Progenitor cell of endocrine pancreas (in vitro differentiated cells): ENCODE data around the gene NEUROG3. TPM values are rescaled to one million over a fixed set of nuclear protein-coding genes. Genes with fewer than 3 reads are reported as not detected.

Experiments
- DNase-seq: peaks from one replicate; pipeline ENCODE4 v3.0.0; 2021; ENCODE audit warnings: low spot score; ENCODE audit not compliant: unreplicated experiment
- H3K27ac Mint-ChIP-seq: 2 replicates; pipeline ENCODE4 v1.8.0; 2021; ENCODE audit warnings: mild to moderate bottlenecking, moderate library complexity, mixed read lengths
- H3K27me3 Mint-ChIP-seq: 2 replicates; pipeline ENCODE4 v1.8.0; 2021; ENCODE audit warnings: mixed read lengths
- H3K36me3 Mint-ChIP-seq: 2 replicates; pipeline ENCODE4 v1.8.0; 2022; ENCODE audit warnings: mixed read lengths; ENCODE audit not compliant: insufficient read depth
- H3K4me1 Mint-ChIP-seq: 2 replicates; pipeline ENCODE4 v1.8.0; 2021; ENCODE audit warnings: low read depth, mixed read lengths
- H3K4me3 Mint-ChIP-seq: 2 replicates; pipeline ENCODE4 v1.8.0; 2021; ENCODE audit warnings: low read depth, mild to moderate bottlenecking, moderate library complexity, mixed read lengths
- H3K9me3 Mint-ChIP-seq: 2 replicates; pipeline ENCODE4 v1.8.0; 2021; ENCODE audit warnings: low read depth, mixed read lengths
- CTCF ChIP-seq: fragments of 200-600 bp; sonication (generic); IDR thresholded peaks from one replicate; pipeline ENCODE4 v1.5.0; 2021; ENCODE audit warnings: antibody characterized with exemption, mild to moderate bottlenecking; ENCODE audit not compliant: unreplicated experiment
- long read RNA-seq: library from polyadenylated mRNA; unstranded; transcript quantifications from one replicate; pipeline ENCODE4 v2.0.0, GENCODE V29; 2020
- total RNA-seq: library from RNA; stranded (reverse); gene quantifications from 2 replicates; pipeline ENCODE4 v1.2.1, GENCODE V29; 2021

The NEUROG3 gene
- 7.2 and 7.3 TPM in 2 replicates for total RNA-seq
- long read RNA-seq, partial matches to known transcripts, result 0 of 1 reads
- long read RNA-seq, other reads (novel, unspliced or antisense), result 1 of 1 reads

GRCh38 chr10:69573056-69573806 lies at the start of gene NEUROG3:
Gene NEUROG3 (minus strand): TSS chr10:69573422. CDS start chr10:69573043, 379 bp downstream.
- H3K36me3 Mint-ChIP-seq, result no peaks in the 10 kb centered on the region
- no peak within 1 kb of the TSS for H3K27ac Mint-ChIP-seq
- H3K9me3 Mint-ChIP-seq, result no peaks in the 10 kb centered on the region
- no peak for TF ChIP-seq CTCF
- no peak for DNase-seq
- peaks cover 94% of the 10 kb centered on the region for H3K27me3 Mint-ChIP-seq
- H3K4me1 Mint-ChIP-seq, result peaks cover 23% of the 10 kb centered on the region
- H3K4me3 Mint-ChIP-seq, result peak within 1 kb of the TSS; percentile 54

- no peaks in the 10 kb centered on the region for H3K4me1 Mint-ChIP-seq
- H3K27me3 Mint-ChIP-seq, result peaks cover 17% of the 10 kb centered on the region
- H3K27ac Mint-ChIP-seq, result no peak overlapping the region
- no peaks in the 10 kb centered on the region for H3K36me3 Mint-ChIP-seq
- TF ChIP-seq CTCF, result no peak
- H3K9me3 Mint-ChIP-seq, result peaks cover 15% of the 10 kb centered on the region
- H3K4me3 Mint-ChIP-seq, result no peak overlapping the region
- DNase-seq, result no peak
Measured at GRCh38 chr10:69620625-69621024, 47.4 kb upstream of the NEUROG3 start.

GRCh38 chr10:69619626-69620025 lies 46.4 kb upstream of the NEUROG3 start:
- Mint-ChIP-seq H3K36me3 (no peaks in the 10 kb centered on the region), H3K27me3 (peaks cover 17% of the 10 kb centered on the region), H3K27ac (no peak overlapping the region), H3K4me1 (no peaks in the 10 kb centered on the region), H3K4me3 (no peak overlapping the region), H3K9me3 (peaks cover 11% of the 10 kb centered on the region)
- no peak for DNase-seq
- no peak for TF ChIP-seq CTCF

GRCh38 chr10:69618746-69619145 lies 45.5 kb upstream of the NEUROG3 start:
- no peaks in the 10 kb centered on the region for H3K36me3 Mint-ChIP-seq
- H3K27ac Mint-ChIP-seq, result no peak overlapping the region
- H3K9me3 Mint-ChIP-seq, result peaks cover 10% of the 10 kb centered on the region
- no peak overlapping the region for H3K4me3 Mint-ChIP-seq
- no peaks in the 10 kb centered on the region for H3K4me1 Mint-ChIP-seq
- peaks cover 17% of the 10 kb centered on the region for H3K27me3 Mint-ChIP-seq
- TF ChIP-seq CTCF, result no peak
- DNase-seq, result no peak

GRCh38 chr10:69616358-69616757 lies 43.1 kb upstream of the NEUROG3 start:
- TF ChIP-seq CTCF, result no peak
- peaks cover 24% of the 10 kb centered on the region for H3K27me3 Mint-ChIP-seq
- no peaks in the 10 kb centered on the region for H3K36me3 Mint-ChIP-seq

More at GRCh38 chr10:69616358-69616757, 43.1 kb upstream of the NEUROG3 start:
- no peak overlapping the region for H3K4me3 Mint-ChIP-seq
- no peak for DNase-seq
- peaks cover 5% of the 10 kb centered on the region for H3K9me3 Mint-ChIP-seq
- no peak overlapping the region for H3K27ac Mint-ChIP-seq
- no peaks in the 10 kb centered on the region for H3K4me1 Mint-ChIP-seq
